WTC11 (cell line): Measurements from ENCODE around the gene RAN. TPM values are rescaled to one million over a fixed set of nuclear protein-coding genes. Genes with fewer than 3 reads are reported as not detected.

Source experiments
- AR ChIP-seq: fragments of 250-450 bp; sonication (Bioruptor Pico); IDR thresholded peaks from 2 replicates; pipeline ENCODE4 v1.9.0; 2021; ENCODE audit warnings: mild to moderate bottlenecking
- ATF2 ChIP-seq: sonication (generic); formaldehyde crosslinking; IDR thresholded peaks from 2 replicates; pipeline ENCODE4 v1.8.1; 2022; ENCODE audit warnings: low read depth, missing genetic modification reagents, borderline replicate concordance
- CTCF ChIP-seq: fragments of 200-600 bp; IDR thresholded peaks from 2 replicates; pipeline ENCODE4 v1.8.0; 2022; ENCODE audit warnings: antibody characterized with exemption
- MXD4 ChIP-seq: fragments of 250-450 bp; sonication (Bioruptor Pico); IDR thresholded peaks from 2 replicates; pipeline ENCODE4 v1.8.0; 2021; ENCODE audit warnings: mild to moderate bottlenecking, moderate library complexity, borderline replicate concordance
- NFYB ChIP-seq: sonication (generic); formaldehyde crosslinking; conservative IDR thresholded peaks from 2 replicates; pipeline ENCODE4 v1.8.0; 2022; ENCODE audit warnings: low read depth, missing genetic modification reagents
- ZNF232 ChIP-seq: sonication (generic); formaldehyde crosslinking; IDR thresholded peaks from 2 replicates; pipeline ENCODE4 v1.8.0; 2022; ENCODE audit warnings: mild to moderate bottlenecking, missing genetic modification reagents
- ZNF532 ChIP-seq: fragments of 250-450 bp; sonication (Bioruptor Pico); IDR thresholded peaks from 2 replicates; pipeline ENCODE4 v1.9.0; 2021; ENCODE audit warnings: mild to moderate bottlenecking, borderline replicate concordance
- total RNA-seq: library from RNA; stranded (reverse); gene quantifications from 3 replicates; pipeline ENCODE4 v1.2.3, GENCODE V29; 2021

Gene RAN
- total RNA-seq, 1 experiment from 2014 or later: 1,745 TPM

GRCh38 chr12:130925666-130926015 lies 53.8 kb downstream of the RAN start (continued):
- TF ChIP-seq AR (CRISPR knock-in tag) (no peak), NFYB (CRISPR knock-in tag) (no peak), ZNF532 (no peak), MXD4 (CRISPR knock-in tag) (no peak), CTCF (no peak), ATF2 (CRISPR knock-in tag) (no peak), ZNF232 (CRISPR knock-in tag) (no peak)

Other genes starting within 250 kb of the RAN start
- gene RIMBP2, start 155.8 kb upstream of the RAN start, total RNA-seq: 1.3 to 2.6 TPM (median 1.5 TPM) in 3 replicates
- gene STX2, start 32.8 kb upstream of the RAN start, total RNA-seq: 21.1 to 23.2 TPM (median 22.7 TPM) in 3 replicates
- 0.77 to 0.87 TPM (median 0.80 TPM) in 3 replicates for gene ADGRD1, start 81.8 kb downstream of the RAN start, total RNA-seq